GM12878 (cell line): ENCODE data around the gene HEG1. TPM values are rescaled to one million over a fixed set of nuclear protein-coding genes. Genes with fewer than 3 reads are reported as not detected.

Experiments
- ATAC-seq: fragments of 200-7000 bp; cut with Tn5 transposase; 3 replicates; pipeline ENCODE4 v1.9.1; 2020; ENCODE audit warnings: mild to moderate bottlenecking, moderate library complexity
- BruUV-seq: library from RNA; stranded (reverse); fragments of 400-500 nt; replicated peaks from 2 replicates; lab custom pipeline; 2021; lab: Mats Ljungman, UMichigan
- CTCF ChIA-PET: fragments of 300-600 bp; sonication (Branson Sonifier 250); formaldehyde crosslinking; extraction: SDS; loops from one replicate; lab custom pipeline; 2021; ENCODE audit warnings: inconsistent platforms; lab: Yijun Ruan, JAX
- POLR2A ChIA-PET: fragments of 350-600 bp; formaldehyde crosslinking; extraction: SDS; loops from one replicate; lab custom pipeline; 2021; ENCODE audit warnings: inconsistent platforms; lab: Charles Lee
- RAD21 ChIA-PET: fragments of 300-600 bp; sonication (Branson Sonifier 250); formaldehyde crosslinking; loops from one replicate; lab custom pipeline; 2023; ENCODE audit warnings: antibody characterized with exemption; ENCODE audit not compliant: unreplicated experiment; lab: Charles Lee
- SMC1A ChIA-PET: fragments of 300-600 bp; sonication (Branson Sonifier 250); formaldehyde crosslinking; loops from one replicate; lab custom pipeline; 2023; ENCODE audit not compliant: unreplicated experiment, uncharacterized antibody; lab: Charles Lee
- DNase-seq: peaks from one replicate; pipeline ENCODE4 v3.0.0-alpha.2; 2011; ENCODE audit warnings: low read depth, low spot score
- FAIRE-seq: peaks from 3 replicates; lab custom pipeline; 2011; peaks lifted over from hg19 to GRCh38; lab: Jason Lieb, UNC
- H2AFZ ChIP-seq: 2 replicates; pipeline ENCODE4 v1.6.0; 2011; ENCODE audit warnings: low read depth, low read length, control low read depth; ENCODE audit not compliant: control insufficient read depth
- H3K27ac ChIP-seq: 2 replicates; pipeline ENCODE4 v1.5.1; 2011; ENCODE audit warnings: control low read depth; ENCODE audit not compliant: control insufficient read depth, insufficient read depth
- H3K27me3 ChIP-seq, 2 experiments: replicated peaks in 1 of 2; 2 replicates each; pipeline versions ENCODE4 v1.6.0 to v1.6.1; 2011; ENCODE audit warnings: low read length in 1 of 2; ENCODE audit not compliant: control insufficient read depth in 2 of 2, insufficient read depth in 2 of 2
- H3K36me3 ChIP-seq, 2 experiments: 2 replicates each; pipeline ENCODE4 v1.5.1; 2011; ENCODE audit warnings: low read length in 1 of 2; ENCODE audit not compliant: control insufficient read depth in 2 of 2, insufficient read depth in 2 of 2
- H3K4me1 ChIP-seq: 2 replicates; pipeline ENCODE4 v1.6.1; 2011; ENCODE audit warnings: mild to moderate bottlenecking, low read length, moderate library complexity, mixed read lengths; ENCODE audit not compliant: control insufficient read depth, insufficient read depth
- H3K4me2 ChIP-seq: 2 replicates; pipeline ENCODE4 v1.6.0; 2011; ENCODE audit warnings: control low read depth; ENCODE audit not compliant: control insufficient read depth, insufficient read depth
- H3K4me3 ChIP-seq: fragments of 200-600 bp; sonication (generic); 2 replicates; pipeline ENCODE4 v1.5.1; 2016
- H3K79me2 ChIP-seq: 2 replicates; pipeline ENCODE4 v1.6.0; 2011; ENCODE audit warnings: low read length; ENCODE audit not compliant: control insufficient read depth, insufficient read depth
- H3K9ac ChIP-seq: 2 replicates; pipeline ENCODE4 v1.8.0; 2011; ENCODE audit warnings: low read length, control low read depth, mixed read lengths; ENCODE audit not compliant: control insufficient read depth, insufficient read depth
- H3K9me3 ChIP-seq: replicated peaks from 3 replicates; pipeline ENCODE4 v1.5.1; 2011; ENCODE audit warnings: mild to moderate bottlenecking, low read length; ENCODE audit not compliant: control insufficient read depth, insufficient read depth
- H4K20me1 ChIP-seq: 2 replicates; pipeline ENCODE4 v1.6.0; 2011; ENCODE audit not compliant: control insufficient read depth, insufficient read depth
- KAT2A ChIP-seq: conservative IDR thresholded peaks from 2 replicates; pipeline ENCODE4 v1.6.1; 2011; ENCODE audit warnings: low read depth, low read length; ENCODE audit not compliant: control insufficient read depth
- MTA2 ChIP-seq: fragments of 450-650 bp; IDR thresholded peaks from 2 replicates; pipeline ENCODE4 v1.6.1; 2016; ENCODE audit warnings: low read depth, mild to moderate bottlenecking, moderate library complexity
- NR2F1 ChIP-seq: fragments of 450-650 bp; conservative IDR thresholded peaks from 2 replicates; pipeline ENCODE4 v1.6.1; 2017; ENCODE audit warnings: mild to moderate bottlenecking
- RUNX3 ChIP-seq: IDR thresholded peaks from 2 replicates; pipeline ENCODE4 v1.6.1; 2012; ENCODE audit warnings: low read length, inconsistent platforms
- SMAD5 ChIP-seq: IDR thresholded peaks from 2 replicates; pipeline ENCODE4 v1.6.1; 2016; ENCODE audit warnings: antibody characterized with exemption, low read depth
- SPI1 ChIP-seq: IDR thresholded peaks from 2 replicates; pipeline ENCODE4 v1.6.1; 2011; ENCODE audit warnings: low read depth, mild to moderate bottlenecking, low read length, moderate library complexity, borderline replicate concordance; ENCODE audit not compliant: insufficient read depth
- STAT1 ChIP-seq: fragments of 450-650 bp; conservative IDR thresholded peaks from 2 replicates; pipeline ENCODE4 v1.6.1; 2014; ENCODE audit warnings: antibody characterized with exemption, mild to moderate bottlenecking
- SUPT20H ChIP-seq: IDR thresholded peaks from 2 replicates; pipeline ENCODE4 v1.6.1; 2011; ENCODE audit warnings: low read depth, mild to moderate bottlenecking, low read length, moderate library complexity, borderline replicate concordance; ENCODE audit not compliant: control insufficient read depth
- ZBED1 ChIP-seq: IDR thresholded peaks from 2 replicates; pipeline ENCODE4 v1.6.1; 2016; ENCODE audit warnings: borderline replicate concordance
- ZNF207 ChIP-seq: fragments of 450-650 bp; IDR thresholded peaks from 2 replicates; pipeline ENCODE4 v1.6.1; 2014; ENCODE audit warnings: antibody characterized with exemption, mild to moderate bottlenecking, borderline replicate concordance
- ZSCAN29 ChIP-seq: fragments of 450-650 bp; IDR thresholded peaks from 2 replicates; pipeline ENCODE4 v1.6.1; 2017; ENCODE audit warnings: mild to moderate bottlenecking, moderate library complexity
- WGBS: methylation state at CpG from one replicate; pipeline ENCODE4 v1.1.6; 2016; ENCODE audit warnings: low lambda C conversion rate; ENCODE audit not compliant: insufficient replicate concordance, insufficient coverage; ENCODE audit errors: missing lambda C conversion rate; 5-methylcytosine and 5-hydroxymethylcytosine counted together
- in situ Hi-C: fragments of 300-500 bp; cut with MboI; formaldehyde crosslinking; loops from 9 replicates; pipeline ENCODE4 v1.14.3; 2018; ENCODE audit warnings: mixed read lengths
- intact Hi-C: fragments of 100-400 bp; cut with micrococcal nuclease; formaldehyde crosslinking; loops from one replicate; pipeline ENCODE4 v1.14.2; 2022; ENCODE audit not compliant: unreplicated experiment
- polyA plus RNA-seq, 11 experiments: library from polyadenylated mRNA; depleted of rRNA in 4 of 11; unstranded in 6 of 11; stranded (reverse) in 5 of 11; fragments of >200 nt; fragmentation: Nextera tagmentation in 4 of 11; fragmentation: Illumina TruSeq in 1 of 11; extraction: Ambion mirVana in 4 of 11; extraction: Trizol in 1 of 11; gene quantifications; 1 replicate in 1 of 11; 2 replicates in 10 of 11; pipeline versions ENCODE4 v1.2.1 to v1.2.3, GENCODE V29; 2011 to 2016; ENCODE audit warnings: inconsistent platforms in 2 of 11, missing spikeins in 2 of 11, low read depth in 1 of 11
- total RNA-seq, 4 experiments: library from RNA; depleted of rRNA in 3 of 4; stranded (reverse); fragments of >200 nt in 3 of 4; fragmentation: Illumina TruSeq in 1 of 4; extraction: Trizol in 1 of 4; gene quantifications; 2 replicates each; pipeline versions ENCODE4 v1.2.1 to v1.2.3, GENCODE V29; 2013 to 2021
- TF ChIP-seq, protein P1 (sequence below): IDR thresholded peaks from 2 replicates; pipeline ENCODE4 v1.6.1; 2011; ENCODE audit warnings: mild to moderate bottlenecking, low read depth, low read length, moderate library complexity; ENCODE audit not compliant: insufficient replicate concordance
- TF ChIP-seq, protein P2 (sequence below): fragments of 450-650 bp; IDR thresholded peaks from 2 replicates; pipeline ENCODE4 v1.6.1; 2017; ENCODE audit warnings: antibody characterized with exemption, mild to moderate bottlenecking, moderate library complexity
- TF ChIP-seq, protein P3 (sequence below): IDR thresholded peaks from 2 replicates; pipeline ENCODE4 v1.6.1; 2011; ENCODE audit warnings: low read depth, low read length, improper control_type of control experiment, borderline replicate concordance

The HEG1 gene
- total and polyA plus RNA-seq, 10 of the 15 experiments (the other 5 are each of a cell fraction or from before 2014, with no cell fraction given) = 2.2 to 32.1 (median 7.6) TPM

DNA sequence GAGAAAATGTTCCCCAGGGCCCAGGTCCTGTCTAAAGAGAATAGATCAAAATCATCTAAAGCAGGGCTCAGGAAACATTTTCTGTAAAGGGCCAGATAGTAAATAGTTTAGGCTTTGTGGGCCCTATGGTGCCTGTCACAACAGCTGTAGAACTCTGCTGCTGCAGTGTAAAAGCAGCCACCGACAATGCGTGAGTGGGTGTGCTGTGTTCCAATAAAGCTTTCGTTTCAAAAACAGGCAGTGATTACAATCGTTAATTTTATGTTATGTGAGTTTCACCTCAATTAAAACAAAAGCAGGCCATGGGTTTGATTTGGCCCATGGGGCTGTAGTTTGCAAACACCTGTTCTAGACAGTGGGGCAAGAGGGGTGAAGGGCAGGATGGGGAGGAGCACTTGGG, 12.5 kb upstream of the HEG1 start:
- Histone ChIP-seq H3K4me1 (no peaks in the 10 kb centered on the region), H3K4me2 (no peak overlapping the region), H3K27me3 (no peaks in the 10 kb centered on the region; a peak in 1 of 4 replicates), H3K36me3 (no peaks in the 10 kb centered on the region), H3K9ac (no peak overlapping the region), H4K20me1 (no peaks in the 10 kb centered on the region), H2AFZ (no peak overlapping the region), H3K4me3 (no peak overlapping the region), H3K79me2 (no peaks in the 10 kb centered on the region), H3K27ac (no peak overlapping the region), H3K9me3 (no peaks in the 10 kb centered on the region)
- POLR2A ChIA-PET = no interaction called here
- 99% methylated on average over 4 of the region's 4 CpGs for WGBS
- FAIRE-seq = no peak
- BruUV-seq = no TSS peak
- no peak for ATAC-seq
- intact Hi-C loops = no loop called here
- RAD21 ChIA-PET = no interaction called here
- in situ Hi-C loops = no loop called here
- SMC1A ChIA-PET = no interaction called here
- CTCF ChIA-PET = no interaction called here
- TF ChIP-seq SUPT20H (no peak), MTA2 (no peak), RUNX3 (no peak), ZSCAN29 (no peak)
- DNase-seq = no peak

DNA sequence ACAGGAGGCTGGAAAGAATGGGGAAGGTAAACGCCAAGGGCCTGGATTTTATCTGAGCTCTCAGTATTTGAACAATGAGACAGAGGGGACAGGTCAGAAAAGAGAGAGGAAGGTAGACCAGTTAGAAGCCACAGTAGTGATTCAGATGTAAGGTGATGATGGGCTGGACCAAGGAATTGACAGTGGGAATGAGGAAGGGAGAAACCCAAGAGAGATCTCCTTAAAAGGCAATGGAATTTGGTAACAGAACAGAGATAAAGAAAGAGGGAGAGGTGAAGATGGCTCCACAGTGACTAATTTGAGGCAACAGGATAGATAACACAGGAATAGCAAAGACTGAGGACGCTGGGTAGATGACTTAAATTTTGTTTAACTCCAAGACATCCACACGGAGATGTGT, 11.4 kb upstream of the HEG1 start:
- ATAC-seq (no peak), DNase-seq (no peak), FAIRE-seq (no peak)
- Histone ChIP-seq H3K27ac (no peak overlapping the region), H3K9ac (no peak overlapping the region), H3K4me2 (no peak overlapping the region), H3K27me3 (no peaks in the 10 kb centered on the region; a peak in 2 of 4 replicates), H3K4me3 (no peak overlapping the region), H3K79me2 (no peaks in the 10 kb centered on the region), H2AFZ (no peak overlapping the region), H3K9me3 (no peaks in the 10 kb centered on the region), H3K4me1 (no peaks in the 10 kb centered on the region), H3K36me3 (no peaks in the 10 kb centered on the region), H4K20me1 (no peaks in the 10 kb centered on the region)
- WGBS = 49% methylated on average over 3 of the region's 3 CpGs
- ChIA-PET CTCF (no interaction called here), SMC1A (no interaction called here), RAD21 (no interaction called here), POLR2A (no interaction called here)
- in situ Hi-C loops = no loop called here
- no TSS peak for BruUV-seq
- intact Hi-C loops = no loop called here
- no peak for TF ChIP-seq NR2F1
- TF ChIP-seq, protein P1, sequence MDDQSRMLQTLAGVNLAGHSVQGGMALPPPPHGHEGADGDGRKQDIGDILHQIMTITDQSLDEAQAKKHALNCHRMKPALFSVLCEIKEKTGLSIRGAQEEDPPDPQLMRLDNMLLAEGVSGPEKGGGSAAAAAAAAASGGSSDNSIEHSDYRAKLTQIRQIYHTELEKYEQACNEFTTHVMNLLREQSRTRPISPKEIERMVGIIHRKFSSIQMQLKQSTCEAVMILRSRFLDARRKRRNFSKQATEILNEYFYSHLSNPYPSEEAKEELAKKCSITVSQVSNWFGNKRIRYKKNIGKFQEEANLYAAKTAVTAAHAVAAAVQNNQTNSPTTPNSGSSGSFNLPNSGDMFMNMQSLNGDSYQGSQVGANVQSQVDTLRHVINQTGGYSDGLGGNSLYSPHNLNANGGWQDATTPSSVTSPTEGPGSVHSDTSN = no peak
- TF ChIP-seq ZNF207 = no peak
- no peak for TF ChIP-seq ZBED1
- TF ChIP-seq STAT1 = no peak
- TF ChIP-seq SPI1 = no peak
- TF ChIP-seq, protein P2, sequence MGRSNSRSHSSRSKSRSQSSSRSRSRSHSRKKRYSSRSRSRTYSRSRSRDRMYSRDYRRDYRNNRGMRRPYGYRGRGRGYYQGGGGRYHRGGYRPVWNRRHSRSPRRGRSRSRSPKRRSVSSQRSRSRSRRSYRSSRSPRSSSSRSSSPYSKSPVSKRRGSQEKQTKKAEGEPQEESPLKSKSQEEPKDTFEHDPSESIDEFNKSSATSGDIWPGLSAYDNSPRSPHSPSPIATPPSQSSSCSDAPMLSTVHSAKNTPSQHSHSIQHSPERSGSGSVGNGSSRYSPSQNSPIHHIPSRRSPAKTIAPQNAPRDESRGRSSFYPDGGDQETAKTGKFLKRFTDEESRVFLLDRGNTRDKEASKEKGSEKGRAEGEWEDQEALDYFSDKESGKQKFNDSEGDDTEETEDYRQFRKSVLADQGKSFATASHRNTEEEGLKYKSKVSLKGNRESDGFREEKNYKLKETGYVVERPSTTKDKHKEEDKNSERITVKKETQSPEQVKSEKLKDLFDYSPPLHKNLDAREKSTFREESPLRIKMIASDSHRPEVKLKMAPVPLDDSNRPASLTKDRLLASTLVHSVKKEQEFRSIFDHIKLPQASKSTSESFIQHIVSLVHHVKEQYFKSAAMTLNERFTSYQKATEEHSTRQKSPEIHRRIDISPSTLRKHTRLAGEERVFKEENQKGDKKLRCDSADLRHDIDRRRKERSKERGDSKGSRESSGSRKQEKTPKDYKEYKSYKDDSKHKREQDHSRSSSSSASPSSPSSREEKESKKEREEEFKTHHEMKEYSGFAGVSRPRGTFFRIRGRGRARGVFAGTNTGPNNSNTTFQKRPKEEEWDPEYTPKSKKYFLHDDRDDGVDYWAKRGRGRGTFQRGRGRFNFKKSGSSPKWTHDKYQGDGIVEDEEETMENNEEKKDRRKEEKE = no peak
- no peak for TF ChIP-seq SMAD5
- TF ChIP-seq, protein P3, sequence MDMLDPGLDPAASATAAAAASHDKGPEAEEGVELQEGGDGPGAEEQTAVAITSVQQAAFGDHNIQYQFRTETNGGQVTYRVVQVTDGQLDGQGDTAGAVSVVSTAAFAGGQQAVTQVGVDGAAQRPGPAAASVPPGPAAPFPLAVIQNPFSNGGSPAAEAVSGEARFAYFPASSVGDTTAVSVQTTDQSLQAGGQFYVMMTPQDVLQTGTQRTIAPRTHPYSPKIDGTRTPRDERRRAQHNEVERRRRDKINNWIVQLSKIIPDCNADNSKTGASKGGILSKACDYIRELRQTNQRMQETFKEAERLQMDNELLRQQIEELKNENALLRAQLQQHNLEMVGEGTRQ = no peak
- no peak for TF ChIP-seq KAT2A
